OCI-LY1 (cell line): ENCODE results near the gene EXT2.

Experiments used
- H2AFZ ChIP-seq: fragments of 200-600 bp; sonication (generic), shearing (Covaris generic); 2 replicates; pipeline ENCODE4 v1.6.0; 2014; ENCODE audit warnings: antibody characterized with exemption, mild to moderate bottlenecking, low read length
- H3F3A ChIP-seq: fragments of 200-600 bp; sonication (generic), shearing (Covaris generic); 2 replicates; pipeline ENCODE4 v1.6.0; 2014; ENCODE audit warnings: mild to moderate bottlenecking, antibody characterized with exemption, low read length, moderate library complexity; ENCODE audit not compliant: insufficient read depth
- H3K27ac ChIP-seq: fragments of 200-600 bp; sonication (generic); 2 replicates; pipeline ENCODE4 v1.5.1; 2014; ENCODE audit warnings: low read length, mixed run types, mild to moderate bottlenecking, low read depth; ENCODE audit not compliant: poor library complexity, severe bottlenecking
- H3K27me3 ChIP-seq: fragments of 200-600 bp; sonication (generic); 2 replicates; pipeline ENCODE4 v1.6.0; 2014; ENCODE audit warnings: antibody characterized with exemption, mild to moderate bottlenecking, low read length, moderate library complexity; ENCODE audit not compliant: insufficient read depth
- H3K36me3 ChIP-seq: fragments of 200-600 bp; sonication (generic); 2 replicates; pipeline ENCODE4 v1.6.1; 2014; ENCODE audit warnings: mild to moderate bottlenecking, antibody characterized with exemption, low read length, moderate library complexity, mixed read lengths; ENCODE audit not compliant: insufficient read depth
- H3K4me1 ChIP-seq: fragments of 200-600 bp; sonication (generic); 2 replicates; pipeline ENCODE4 v1.5.1; 2014; ENCODE audit warnings: mild to moderate bottlenecking, low read length, moderate library complexity; ENCODE audit not compliant: insufficient read depth, severe bottlenecking
- H3K4me2 ChIP-seq: fragments of 200-600 bp; sonication (generic), shearing (Covaris generic); 2 replicates; pipeline ENCODE4 v1.6.1; 2014; ENCODE audit warnings: low read length
- H3K4me3 ChIP-seq: fragments of 200-600 bp; sonication (generic); 2 replicates; pipeline ENCODE4 v1.5.1; 2014; ENCODE audit warnings: low read length, low read depth, mild to moderate bottlenecking, mixed read lengths; ENCODE audit not compliant: poor library complexity, severe bottlenecking
- H3K79me2 ChIP-seq: fragments of 200-600 bp; shearing (Covaris generic); 2 replicates; pipeline ENCODE4 v1.6.1; 2016; ENCODE audit warnings: mixed run types, low read length, mixed read lengths; ENCODE audit not compliant: insufficient read depth
- H3K9ac ChIP-seq: fragments of 200-600 bp; sonication (generic), shearing (Covaris generic); 2 replicates; pipeline ENCODE4 v1.6.1; 2014; ENCODE audit warnings: mild to moderate bottlenecking, low read length, mixed read lengths
- H3K9me2 ChIP-seq: fragments of 200-600 bp; sonication (generic), shearing (Covaris generic); 2 replicates; pipeline ENCODE4 v1.6.1; 2014; ENCODE audit warnings: low read depth, mild to moderate bottlenecking, low read length, mixed read lengths
- H3K9me3 ChIP-seq: fragments of 200-600 bp; shearing (Covaris generic); 2 replicates; pipeline ENCODE4 v1.6.1; 2014; ENCODE audit warnings: low read length, mixed read lengths
- H4K20me1 ChIP-seq: fragments of 200-600 bp; sonication (generic), shearing (Covaris generic); 2 replicates; pipeline ENCODE4 v1.6.0; 2016; ENCODE audit warnings: mild to moderate bottlenecking, low read length; ENCODE audit not compliant: insufficient read depth
- CTCF ChIP-seq: fragments of 200-600 bp; sonication (generic), shearing (Covaris generic); IDR thresholded peaks from 2 replicates; pipeline ENCODE4 v1.5.1; 2017; ENCODE audit warnings: mild to moderate bottlenecking, antibody characterized with exemption, low read length, moderate library complexity, mixed read lengths
- EZH2 ChIP-seq: fragments of 200-600 bp; sonication (generic), shearing (Covaris generic); IDR thresholded peaks from 2 replicates; pipeline ENCODE4 v1.8.0; 2017; ENCODE audit warnings: borderline replicate concordance, mixed run types, mild to moderate bottlenecking, antibody characterized with exemption, low read length, moderate library complexity, mixed read lengths

Gene EXT2

GRCh38 chr11:44082645-44083044 is 12.8 kb upstream of the EXT2 start:
- no peaks in the 10 kb centered on the region for H3F3A ChIP-seq
- no peak overlapping the region for H2AFZ ChIP-seq
- no peaks in the 10 kb centered on the region for H3K27me3 ChIP-seq
- H3K4me3 ChIP-seq, result no peak overlapping the region
- H3K9me3 ChIP-seq, result no peaks in the 10 kb centered on the region
- no peak overlapping the region for H3K9ac ChIP-seq
- no peaks in the 10 kb centered on the region for H3K4me1 ChIP-seq
- no peaks in the 10 kb centered on the region for H4K20me1 ChIP-seq
- TF ChIP-seq EZH2, result no peak
- TF ChIP-seq CTCF, result no peak
- no peaks in the 10 kb centered on the region for H3K9me2 ChIP-seq
- H3K36me3 ChIP-seq, result no peaks in the 10 kb centered on the region
- H3K27ac ChIP-seq, result no peak overlapping the region
- no peaks in the 10 kb centered on the region for H3K79me2 ChIP-seq
- no peak overlapping the region for H3K4me2 ChIP-seq

GRCh38 chr11:44083433-44083832 is 12.0 kb upstream of the EXT2 start:
- no peaks in the 10 kb centered on the region for H3K9me3 ChIP-seq
- no peaks in the 10 kb centered on the region for H4K20me1 ChIP-seq
- H3K36me3 ChIP-seq, result no peaks in the 10 kb centered on the region
- no peaks in the 10 kb centered on the region for H3K4me1 ChIP-seq
- no peaks in the 10 kb centered on the region for H3F3A ChIP-seq
- no peaks in the 10 kb centered on the region for H3K27me3 ChIP-seq
- no peak overlapping the region for H3K27ac ChIP-seq
- H3K9me2 ChIP-seq, result no peaks in the 10 kb centered on the region
- H3K79me2 ChIP-seq, result no peaks in the 10 kb centered on the region
- H3K9ac ChIP-seq, result no peak overlapping the region
- H3K4me2 ChIP-seq, result no peak overlapping the region
- H2AFZ ChIP-seq, result no peak overlapping the region
- no peak overlapping the region for H3K4me3 ChIP-seq
- no peak for TF ChIP-seq EZH2
- TF ChIP-seq CTCF, result no peak

GRCh38 chr11:44083906-44084305 is 11.6 kb upstream of the EXT2 start:
- no peak overlapping the region for H2AFZ ChIP-seq
- H3K27ac ChIP-seq, result no peak overlapping the region
- H3K36me3 ChIP-seq, result no peaks in the 10 kb centered on the region
- no peaks in the 10 kb centered on the region for H3F3A ChIP-seq
- H3K4me2 ChIP-seq, result no peak overlapping the region
- H4K20me1 ChIP-seq, result no peaks in the 10 kb centered on the region
- H3K27me3 ChIP-seq, result no peaks in the 10 kb centered on the region
- H3K79me2 ChIP-seq, result no peaks in the 10 kb centered on the region
- no peak overlapping the region for H3K9ac ChIP-seq
- TF ChIP-seq CTCF (no peak), EZH2 (no peak)
- H3K4me1 ChIP-seq, result no peaks in the 10 kb centered on the region
- H3K9me2 ChIP-seq, result no peaks in the 10 kb centered on the region
- H3K9me3 ChIP-seq, result no peaks in the 10 kb centered on the region
- H3K4me3 ChIP-seq, result no peak overlapping the region
